Uterus (tissue), 4 donors: Measurements from ENCODE around the gene PANX1. TPM values are rescaled to one million over a fixed set of nuclear protein-coding genes. Genes with fewer than 3 reads are reported as not detected.

Experiments
- DNase-seq, 2 donors: peaks; one replicate each; pipeline ENCODE4 v3.0.0-alpha.2; 2019 to 2020
- H3K27ac ChIP-seq, 2 donors: fragments of 200-600 bp; sonication (generic); 1 replicate in 1 of 2; 2 replicates in 1 of 2; pipeline ENCODE4 v1.5.1; 2016 to 2018
- H3K27me3 ChIP-seq, 2 donors: fragments of 200-600 bp; sonication (generic); one replicate each; pipeline ENCODE4 v1.5.1; 2018 to 2019; ENCODE audit warnings: control low read depth in 1 of 2
- H3K36me3 ChIP-seq, 2 donors: fragments of 200-600 bp; sonication (generic); one replicate each; pipeline ENCODE4 v1.5.1; 2019; ENCODE audit warnings: control low read depth in 1 of 2
- H3K4me1 ChIP-seq, 2 donors: fragments of 200-600 bp; sonication (generic); one replicate each; pipeline ENCODE4 v1.5.1; 2018 to 2019; ENCODE audit warnings: control low read depth in 1 of 2
- H3K4me3 ChIP-seq, 2 donors: fragments of 200-600 bp; sonication (generic); 1 replicate in 1 of 2; 2 replicates in 1 of 2; pipeline ENCODE4 v1.5.1; 2018 to 2019; ENCODE audit warnings: mild to moderate bottlenecking in 1 of 2
- H3K9me3 ChIP-seq, 2 donors: fragments of 200-600 bp; sonication (generic); one replicate each; pipeline ENCODE4 v1.5.1; 2019; ENCODE audit warnings: control low read depth in 1 of 2
- POLR2A ChIP-seq, 2 donors: fragments of 450-650 bp; IDR thresholded peaks; one replicate each; pipeline ENCODE4 v1.6.1; 2016; ENCODE audit warnings: antibody characterized with exemption in 2 of 2, mild to moderate bottlenecking in 1 of 2, moderate library complexity in 1 of 2
- intact Hi-C: fragments of 100-400 bp; cut with DNase I; formaldehyde crosslinking; loops from one replicate; pipeline ENCODE4 v1.15.1; 2023; ENCODE audit warnings: low total_unique reads
- total RNA-seq, 4 donors: library from RNA; depleted of rRNA in 3 of 4; stranded (reverse); fragments of >200 nt in 3 of 4; gene quantifications; one replicate each; pipeline versions ENCODE4 v1.1.0 to v1.2.4, GENCODE V29; 2014 to 2023
- TF ChIP-seq, protein P1 (sequence below), 4 experiments: fragments of 200-600 bp in 2 of 4; fragments of 450-650 bp in 2 of 4; sonication (generic) in 2 of 4; IDR thresholded peaks; one replicate each; pipeline ENCODE4 v1.5.1; 2016 to 2019; ENCODE audit warnings: antibody characterized with exemption in 4 of 4, mild to moderate bottlenecking in 2 of 4, moderate library complexity in 1 of 4
- donor health status: DM: yes; HTN: yes; CAD: no.

The PANX1 gene
- total RNA-seq, 4 donors from 2014 or later, result 4.1 to 37.9 (median 15.1) TPM

DNA sequence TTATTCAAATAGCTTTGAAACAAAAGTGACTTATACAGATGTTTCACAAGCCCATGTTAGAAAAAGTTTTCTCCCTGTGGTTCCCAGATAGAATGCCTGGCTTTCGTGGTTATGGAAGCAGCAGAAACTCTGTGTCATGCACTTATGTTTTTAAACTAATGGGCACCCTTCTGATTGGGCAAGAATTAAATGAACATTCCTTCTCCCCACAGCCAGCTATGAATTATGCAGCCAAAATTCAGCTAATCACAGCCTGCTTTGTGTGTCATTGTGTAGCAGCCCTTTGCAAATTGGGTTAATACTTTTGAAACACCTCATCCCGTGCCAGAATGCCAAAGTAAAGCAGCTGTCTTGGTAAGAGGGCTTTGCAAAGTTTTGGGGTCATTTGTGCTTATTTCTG lies 46.9 kb downstream of the PANX1 start:
- no peak overlapping the region for H3K4me3 ChIP-seq
- no peak for DNase-seq

DNA sequence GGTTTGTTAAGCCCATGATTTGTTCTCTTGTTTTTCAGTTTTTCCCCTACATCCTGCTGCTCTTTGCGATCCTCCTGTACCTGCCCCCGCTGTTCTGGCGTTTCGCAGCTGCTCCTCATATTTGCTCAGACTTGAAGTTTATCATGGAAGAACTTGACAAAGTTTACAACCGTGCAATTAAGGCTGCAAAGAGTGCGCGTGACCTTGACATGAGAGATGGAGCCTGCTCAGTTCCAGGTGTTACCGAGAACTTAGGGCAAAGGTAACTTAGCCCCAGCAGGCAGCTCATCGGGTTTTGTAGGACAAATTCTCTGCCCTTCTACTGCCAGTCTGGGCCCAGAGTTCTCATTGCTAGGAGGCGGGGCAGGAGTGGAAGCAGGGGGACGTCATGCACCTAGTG lies 49.7 kb downstream of the PANX1 start:
- H3K36me3 ChIP-seq, result no peaks in the 10 kb centered on the region
- intact Hi-C loops, result no loop called here
- H3K9me3 ChIP-seq, result no peaks in the 10 kb centered on the region
- H3K4me3 ChIP-seq, result no peak overlapping the region
- H3K4me1 ChIP-seq, result no peaks in the 10 kb centered on the region
- no peak for DNase-seq
- no peak overlapping the region for H3K27ac ChIP-seq
- no peak for TF ChIP-seq POLR2A (IDR thresholded peaks at IDR 0.05)
- TF ChIP-seq, protein P1, sequence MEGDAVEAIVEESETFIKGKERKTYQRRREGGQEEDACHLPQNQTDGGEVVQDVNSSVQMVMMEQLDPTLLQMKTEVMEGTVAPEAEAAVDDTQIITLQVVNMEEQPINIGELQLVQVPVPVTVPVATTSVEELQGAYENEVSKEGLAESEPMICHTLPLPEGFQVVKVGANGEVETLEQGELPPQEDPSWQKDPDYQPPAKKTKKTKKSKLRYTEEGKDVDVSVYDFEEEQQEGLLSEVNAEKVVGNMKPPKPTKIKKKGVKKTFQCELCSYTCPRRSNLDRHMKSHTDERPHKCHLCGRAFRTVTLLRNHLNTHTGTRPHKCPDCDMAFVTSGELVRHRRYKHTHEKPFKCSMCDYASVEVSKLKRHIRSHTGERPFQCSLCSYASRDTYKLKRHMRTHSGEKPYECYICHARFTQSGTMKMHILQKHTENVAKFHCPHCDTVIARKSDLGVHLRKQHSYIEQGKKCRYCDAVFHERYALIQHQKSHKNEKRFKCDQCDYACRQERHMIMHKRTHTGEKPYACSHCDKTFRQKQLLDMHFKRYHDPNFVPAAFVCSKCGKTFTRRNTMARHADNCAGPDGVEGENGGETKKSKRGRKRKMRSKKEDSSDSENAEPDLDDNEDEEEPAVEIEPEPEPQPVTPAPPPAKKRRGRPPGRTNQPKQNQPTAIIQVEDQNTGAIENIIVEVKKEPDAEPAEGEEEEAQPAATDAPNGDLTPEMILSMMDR (IDR thresholded peaks at IDR 0.05), result no peak
- H3K27me3 ChIP-seq, result no peaks in the 10 kb centered on the region

More for the DNA sequence above, 46.9 kb downstream of the PANX1 start:
- H3K9me3 ChIP-seq, result no peaks in the 10 kb centered on the region
- intact Hi-C loops, result no loop called here
- no peak for TF ChIP-seq POLR2A (IDR thresholded peaks at IDR 0.05)
- TF ChIP-seq, protein P1 (IDR thresholded peaks at IDR 0.05), result no peak
- H3K4me1 ChIP-seq, result no peaks in the 10 kb centered on the region
- H3K27me3 ChIP-seq, result no peaks in the 10 kb centered on the region
- H3K27ac ChIP-seq, result no peak overlapping the region
- no peaks in the 10 kb centered on the region for H3K36me3 ChIP-seq

DNA sequence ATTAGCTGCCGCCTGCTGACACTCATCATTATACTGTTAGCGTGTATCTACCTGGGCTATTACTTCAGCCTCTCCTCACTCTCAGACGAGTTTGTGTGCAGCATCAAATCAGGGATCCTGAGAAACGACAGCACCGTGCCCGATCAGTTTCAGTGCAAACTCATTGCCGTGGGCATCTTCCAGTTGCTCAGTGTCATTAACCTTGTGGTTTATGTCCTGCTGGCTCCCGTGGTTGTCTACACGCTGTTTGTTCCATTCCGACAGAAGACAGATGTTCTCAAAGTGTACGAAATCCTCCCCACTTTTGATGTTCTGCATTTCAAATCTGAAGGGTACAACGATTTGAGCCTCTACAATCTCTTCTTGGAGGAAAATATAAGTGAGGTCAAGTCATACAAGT lies 51.1 kb downstream of the PANX1 start:
- no peaks in the 10 kb centered on the region for H3K36me3 ChIP-seq
- TF ChIP-seq, protein P1 (IDR thresholded peaks at IDR 0.05), result no peak
- no peak for TF ChIP-seq POLR2A (IDR thresholded peaks at IDR 0.05)
- no peaks in the 10 kb centered on the region for H3K4me1 ChIP-seq
- intact Hi-C loops, result no loop called here
- no peak for DNase-seq
- H3K9me3 ChIP-seq, result no peaks in the 10 kb centered on the region
- no peaks in the 10 kb centered on the region for H3K27me3 ChIP-seq
- H3K4me3 ChIP-seq, result no peak overlapping the region
- no peak overlapping the region for H3K27ac ChIP-seq

DNA sequence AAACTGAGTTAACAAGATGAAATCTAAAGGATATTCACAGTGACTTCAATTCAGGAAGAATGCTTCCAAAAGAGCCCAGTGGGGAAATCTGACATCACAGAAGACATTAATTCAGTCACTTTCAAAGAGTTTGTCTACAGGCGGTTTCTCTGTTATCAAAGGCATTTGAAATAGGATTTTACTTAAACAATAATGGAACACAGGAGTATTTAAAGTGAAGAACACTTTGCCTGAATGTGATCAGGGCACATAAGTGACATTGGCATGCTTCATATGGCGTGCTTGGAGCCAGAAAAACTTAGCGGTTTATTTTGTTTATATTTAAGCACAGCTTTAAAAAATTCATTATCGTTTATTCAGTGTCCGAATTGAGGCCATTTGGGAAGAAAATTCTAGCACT lies 52.9 kb downstream of the PANX1 start:
- H3K4me3 ChIP-seq, result no peak overlapping the region
- intact Hi-C loops, result no loop called here
- H3K4me1 ChIP-seq, result no peaks in the 10 kb centered on the region
- no peak for DNase-seq
- no peaks in the 10 kb centered on the region for H3K9me3 ChIP-seq
- H3K27me3 ChIP-seq, result no peaks in the 10 kb centered on the region
- H3K36me3 ChIP-seq, result no peaks in the 10 kb centered on the region
- TF ChIP-seq POLR2A (IDR thresholded peaks at IDR 0.05), result no peak
- TF ChIP-seq, protein P1 (IDR thresholded peaks at IDR 0.05), result no peak
- H3K27ac ChIP-seq, result no peak overlapping the region

DNA sequence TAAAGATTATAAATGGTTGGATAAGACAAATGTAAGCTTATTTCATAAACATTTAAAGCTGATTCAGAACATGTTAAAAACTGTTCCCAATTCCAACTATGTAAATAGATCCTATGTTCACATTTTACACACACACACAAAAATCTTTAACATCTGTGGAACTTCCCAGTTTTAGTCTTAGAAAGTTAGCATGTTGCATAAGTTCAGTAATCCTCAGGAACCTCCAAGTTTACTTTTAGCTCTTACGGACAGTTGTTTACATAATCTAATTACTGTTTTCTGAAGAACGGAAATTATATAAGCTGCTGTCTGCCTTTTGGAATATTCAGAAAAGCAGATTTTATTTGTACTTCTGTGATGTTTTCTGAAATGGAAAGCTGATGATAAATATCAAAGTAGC lies 53.3 kb downstream of the PANX1 start:
- Histone ChIP-seq H3K27ac (no peak overlapping the region), H3K36me3 (no peaks in the 10 kb centered on the region), H3K27me3 (no peaks in the 10 kb centered on the region), H3K4me1 (no peaks in the 10 kb centered on the region), H3K4me3 (no peak overlapping the region), H3K9me3 (no peaks in the 10 kb centered on the region)
- intact Hi-C loops, result no loop called here
- no peak for DNase-seq
- no peak for TF ChIP-seq POLR2A (IDR thresholded peaks at IDR 0.05)
- TF ChIP-seq, protein P1 (IDR thresholded peaks at IDR 0.05), result no peak
